ES-I3 (cell line): Measurements from ENCODE around the gene FBXL16.
"Not testable (repeated sequence)": the region's sequence is repeated elsewhere in the genome, so short reads cannot be mapped to it uniquely, and the experiment has no call there.

Source experiments
- H3K36me3 ChIP-seq: 2 replicates; pipeline ENCODE4 v1.6.1; 2013; ENCODE audit warnings: mild to moderate bottlenecking, low read length, control low read depth, moderate library complexity; ENCODE audit not compliant: insufficient read depth
- H3K4me1 ChIP-seq: 2 replicates; pipeline ENCODE4 v1.6.1; 2013; ENCODE audit warnings: mild to moderate bottlenecking, control low read depth, low read length; ENCODE audit not compliant: insufficient read depth
- H3K9ac ChIP-seq: 2 replicates; pipeline ENCODE4 v1.6.1; 2013; ENCODE audit warnings: low read depth, mild to moderate bottlenecking, low read length, moderate library complexity
- H3K9me3 ChIP-seq: 2 replicates; pipeline ENCODE4 v1.6.1; 2013; ENCODE audit warnings: mild to moderate bottlenecking, low read length, moderate library complexity; ENCODE audit not compliant: control insufficient read depth, insufficient read depth

The FBXL16 gene

GRCh38 chr16:714558-715476 lies 9.2 kb upstream of the FBXL16 start, which contains the start of gene METRN:
Gene METRN, plus strand, starts transcription at chr16:715118. Its CDS starts 172 bp downstream, at chr16:715290.
- no peaks in the 10 kb centered on the region for H3K36me3 ChIP-seq
- no peaks in the 10 kb centered on the region for H3K9me3 ChIP-seq
- H3K9ac ChIP-seq: peak within 1 kb of the TSS; percentile 68
- peaks cover 4% of the 10 kb centered on the region; the same call in 1 of the 2 replicates for H3K4me1 ChIP-seq

GRCh38 chr16:714079-714478 lies 8.5 kb upstream of the FBXL16 start:
- Histone ChIP-seq H3K36me3 (no peaks in the 10 kb centered on the region), H3K9ac (no peak overlapping the region; the same call in 1 of the 2 replicates), H3K4me1 (peaks cover 4% of the 10 kb centered on the region; the same call in 1 of the 2 replicates), H3K9me3 (no peaks in the 10 kb centered on the region)

GRCh38 chr16:712740-713250 lies 7.2 kb upstream of the FBXL16 start:
- not testable (repeated sequence) for H3K4me1 ChIP-seq, H3K9me3 ChIP-seq, H3K36me3 ChIP-seq, H3K9ac ChIP-seq

GRCh38 chr16:711548-712320 lies 6.1 kb upstream of the FBXL16 start:
- H3K9ac ChIP-seq: no peak overlapping the region
- H3K4me1 ChIP-seq: peaks cover 4% of the 10 kb centered on the region; the same call in 1 of the 2 replicates
- no peaks in the 10 kb centered on the region for H3K9me3 ChIP-seq
- H3K36me3 ChIP-seq: no peaks in the 10 kb centered on the region

GRCh38 chr16:711084-711483 lies 5.5 kb upstream of the FBXL16 start:
- Histone ChIP-seq H3K9me3 (no peaks in the 10 kb centered on the region), H3K9ac (no peak overlapping the region), H3K4me1 (peaks cover 4% of the 10 kb centered on the region; the same call in 1 of the 2 replicates), H3K36me3 (no peaks in the 10 kb centered on the region)

- no peak overlapping the region for H3K9ac ChIP-seq
- H3K4me1 ChIP-seq: peaks cover 4% of the 10 kb centered on the region; the same call in 1 of the 2 replicates
- H3K36me3 ChIP-seq: no peaks in the 10 kb centered on the region
- no peaks in the 10 kb centered on the region for H3K9me3 ChIP-seq
Observed at GRCh38 chr16:710500-711075, 5.0 kb upstream of the FBXL16 start.

GRCh38 chr16:709566-710499 lies 4.2 kb upstream of the FBXL16 start:
- H3K36me3 ChIP-seq: no peaks in the 10 kb centered on the region
- no peak overlapping the region for H3K9ac ChIP-seq
- peaks cover 4% of the 10 kb centered on the region; the same call in 1 of the 2 replicates for H3K4me1 ChIP-seq
- H3K9me3 ChIP-seq: no peaks in the 10 kb centered on the region

- Histone ChIP-seq H3K9ac (no peak overlapping the region), H3K9me3 (no peaks in the 10 kb centered on the region), H3K36me3 (no peaks in the 10 kb centered on the region), H3K4me1 (peaks cover 4% of the 10 kb centered on the region; the same call in 1 of the 2 replicates)
Observed at GRCh38 chr16:708959-709358, 3.4 kb upstream of the FBXL16 start.

GRCh38 chr16:708019-708418 lies 2.4 kb upstream of the FBXL16 start:
- Histone ChIP-seq H3K9ac (no peak overlapping the region), H3K36me3 (no peaks in the 10 kb centered on the region), H3K9me3 (no peaks in the 10 kb centered on the region), H3K4me1 (peaks cover 4% of the 10 kb centered on the region; the same call in 1 of the 2 replicates)

- Histone ChIP-seq H3K9ac (no peak overlapping the region), H3K36me3 (no peaks in the 10 kb centered on the region), H3K9me3 (no peaks in the 10 kb centered on the region), H3K4me1 (peaks cover 4% of the 10 kb centered on the region; the same call in 1 of the 2 replicates)
Observed at GRCh38 chr16:707062-707538, 1.5 kb upstream of the FBXL16 start.

GRCh38 chr16:706189-707061 lies 824 bp upstream of the FBXL16 start:
- H3K9ac ChIP-seq: peak overlapping the region; percentile 49; the same call in 1 of the 2 replicates
- H3K36me3 ChIP-seq: no peaks in the 10 kb centered on the region
- H3K9me3 ChIP-seq: no peaks in the 10 kb centered on the region
- peaks cover 4% of the 10 kb centered on the region; the same call in 1 of the 2 replicates for H3K4me1 ChIP-seq

- Histone ChIP-seq H3K4me1 (peaks cover under 1% of the 10 kb centered on the region; the same call in 1 of the 2 replicates), H3K9ac (peak overlapping the region; percentile 30), H3K36me3 (no peaks in the 10 kb centered on the region), H3K9me3 (no peaks in the 10 kb centered on the region)
Observed at GRCh38 chr16:704552-705380, 835 bp downstream of the FBXL16 start.
